ENCODE results near the gene SPINT4.

Gene SPINT4

DNA sequence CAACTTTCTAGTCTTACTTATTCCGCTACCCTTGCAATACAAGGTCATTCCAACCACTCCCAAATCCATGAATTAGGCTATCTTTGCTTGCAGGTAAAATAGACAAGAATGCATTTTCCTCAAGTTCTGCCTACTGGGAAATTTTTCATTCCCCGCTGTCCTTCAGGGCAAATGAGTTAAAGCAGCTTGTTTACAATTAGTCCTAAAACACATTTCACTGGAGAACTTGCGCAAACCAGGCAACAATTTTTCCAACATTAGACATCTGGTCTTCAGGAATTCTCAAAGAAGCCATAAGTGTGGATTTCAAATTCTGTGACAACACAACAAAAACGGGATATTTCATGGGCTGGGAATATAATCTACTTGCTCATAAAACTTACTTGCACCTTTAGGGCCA is 20.4 kb downstream of the SPINT4 start:
- DNase-seq (ENCODE audit: low read depth in 1 of 2, low spot score in 1 of 2): no peak
- Histone ChIP-seq H3K27ac (replicated peaks) (no peak overlapping the region), H3K27me3 (ENCODE audit: insufficient read depth, poor library complexity, severe bottlenecking) (peaks cover 9% of the 10 kb centered on the region), H3K4me3 (replicated peaks; ENCODE audit: insufficient read depth, low read length) (no peak overlapping the region)
- TF ChIP-seq POLR2AphosphoS5 (IDR thresholded peaks at IDR 0.05; ENCODE audit: low read depth): no peak
- TF ChIP-seq, protein P1, sequence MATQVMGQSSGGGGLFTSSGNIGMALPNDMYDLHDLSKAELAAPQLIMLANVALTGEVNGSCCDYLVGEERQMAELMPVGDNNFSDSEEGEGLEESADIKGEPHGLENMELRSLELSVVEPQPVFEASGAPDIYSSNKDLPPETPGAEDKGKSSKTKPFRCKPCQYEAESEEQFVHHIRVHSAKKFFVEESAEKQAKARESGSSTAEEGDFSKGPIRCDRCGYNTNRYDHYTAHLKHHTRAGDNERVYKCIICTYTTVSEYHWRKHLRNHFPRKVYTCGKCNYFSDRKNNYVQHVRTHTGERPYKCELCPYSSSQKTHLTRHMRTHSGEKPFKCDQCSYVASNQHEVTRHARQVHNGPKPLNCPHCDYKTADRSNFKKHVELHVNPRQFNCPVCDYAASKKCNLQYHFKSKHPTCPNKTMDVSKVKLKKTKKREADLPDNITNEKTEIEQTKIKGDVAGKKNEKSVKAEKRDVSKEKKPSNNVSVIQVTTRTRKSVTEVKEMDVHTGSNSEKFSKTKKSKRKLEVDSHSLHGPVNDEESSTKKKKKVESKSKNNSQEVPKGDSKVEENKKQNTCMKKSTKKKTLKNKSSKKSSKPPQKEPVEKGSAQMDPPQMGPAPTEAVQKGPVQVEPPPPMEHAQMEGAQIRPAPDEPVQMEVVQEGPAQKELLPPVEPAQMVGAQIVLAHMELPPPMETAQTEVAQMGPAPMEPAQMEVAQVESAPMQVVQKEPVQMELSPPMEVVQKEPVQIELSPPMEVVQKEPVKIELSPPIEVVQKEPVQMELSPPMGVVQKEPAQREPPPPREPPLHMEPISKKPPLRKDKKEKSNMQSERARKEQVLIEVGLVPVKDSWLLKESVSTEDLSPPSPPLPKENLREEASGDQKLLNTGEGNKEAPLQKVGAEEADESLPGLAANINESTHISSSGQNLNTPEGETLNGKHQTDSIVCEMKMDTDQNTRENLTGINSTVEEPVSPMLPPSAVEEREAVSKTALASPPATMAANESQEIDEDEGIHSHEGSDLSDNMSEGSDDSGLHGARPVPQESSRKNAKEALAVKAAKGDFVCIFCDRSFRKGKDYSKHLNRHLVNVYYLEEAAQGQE (IDR thresholded peaks at IDR 0.05; ENCODE audit: insufficient replicate concordance, low read depth): no peak
- TF ChIP-seq GABPA (IDR thresholded peaks at IDR 0.05; ENCODE audit: low read depth): no peak
- TF ChIP-seq, protein P2, sequence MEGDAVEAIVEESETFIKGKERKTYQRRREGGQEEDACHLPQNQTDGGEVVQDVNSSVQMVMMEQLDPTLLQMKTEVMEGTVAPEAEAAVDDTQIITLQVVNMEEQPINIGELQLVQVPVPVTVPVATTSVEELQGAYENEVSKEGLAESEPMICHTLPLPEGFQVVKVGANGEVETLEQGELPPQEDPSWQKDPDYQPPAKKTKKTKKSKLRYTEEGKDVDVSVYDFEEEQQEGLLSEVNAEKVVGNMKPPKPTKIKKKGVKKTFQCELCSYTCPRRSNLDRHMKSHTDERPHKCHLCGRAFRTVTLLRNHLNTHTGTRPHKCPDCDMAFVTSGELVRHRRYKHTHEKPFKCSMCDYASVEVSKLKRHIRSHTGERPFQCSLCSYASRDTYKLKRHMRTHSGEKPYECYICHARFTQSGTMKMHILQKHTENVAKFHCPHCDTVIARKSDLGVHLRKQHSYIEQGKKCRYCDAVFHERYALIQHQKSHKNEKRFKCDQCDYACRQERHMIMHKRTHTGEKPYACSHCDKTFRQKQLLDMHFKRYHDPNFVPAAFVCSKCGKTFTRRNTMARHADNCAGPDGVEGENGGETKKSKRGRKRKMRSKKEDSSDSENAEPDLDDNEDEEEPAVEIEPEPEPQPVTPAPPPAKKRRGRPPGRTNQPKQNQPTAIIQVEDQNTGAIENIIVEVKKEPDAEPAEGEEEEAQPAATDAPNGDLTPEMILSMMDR (IDR thresholded peaks at IDR 0.05; ENCODE audit: insufficient read depth, low read length): no peak
- no peak for TF ChIP-seq SPI1 (IDR thresholded peaks at IDR 0.05; ENCODE audit: borderline replicate concordance, low read depth)

DNA sequence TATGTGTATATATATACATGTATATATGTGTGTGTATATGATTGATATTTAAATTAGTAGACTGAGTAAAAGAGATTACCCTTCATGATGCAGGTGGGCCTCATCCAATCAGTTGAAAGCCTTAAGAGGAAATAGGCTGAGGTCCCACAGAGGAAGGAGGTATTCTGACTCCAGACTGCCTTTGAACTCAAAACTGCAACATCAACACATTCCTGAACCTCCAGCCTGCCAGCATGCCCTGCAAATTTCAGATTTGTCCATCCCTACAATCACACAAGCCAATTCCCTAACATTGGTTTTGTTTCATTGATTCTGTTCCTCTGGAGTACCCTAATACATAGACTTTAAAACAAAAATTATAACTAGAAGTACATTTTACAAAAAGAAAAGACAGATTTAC is 22.9 kb downstream of the SPINT4 start:
- no peak for TF ChIP-seq GABPA (IDR thresholded peaks at IDR 0.05; ENCODE audit: low read depth)
- TF ChIP-seq, protein P2 (IDR thresholded peaks at IDR 0.05; ENCODE audit: insufficient read depth, low read length): no peak
- TF ChIP-seq, protein P1 (IDR thresholded peaks at IDR 0.05; ENCODE audit: insufficient replicate concordance, low read depth): no peak
- H3K27ac ChIP-seq (replicated peaks): no peak overlapping the region
- DNase-seq (ENCODE audit: low read depth in 1 of 2, low spot score in 1 of 2): no peak
- H3K27me3 ChIP-seq (ENCODE audit: insufficient read depth, poor library complexity, severe bottlenecking): peaks cover 6% of the 10 kb centered on the region
- H3K4me3 ChIP-seq (replicated peaks; ENCODE audit: insufficient read depth, low read length): no peak overlapping the region

GRCh38 chr20:45751721-45752120 is 29.6 kb downstream of the SPINT4 start:
- no peak overlapping the region for H3K4me3 ChIP-seq (replicated peaks; ENCODE audit: insufficient read depth, low read length)
- H3K27ac ChIP-seq (replicated peaks): no peak overlapping the region
- DNase-seq (ENCODE audit: low read depth in 1 of 2, low spot score in 1 of 2): no peak
- peaks cover 9% of the 10 kb centered on the region for H3K27me3 ChIP-seq (ENCODE audit: insufficient read depth, poor library complexity, severe bottlenecking)
- TF ChIP-seq, protein P1 (IDR thresholded peaks at IDR 0.05; ENCODE audit: insufficient replicate concordance, low read depth): no peak
- TF ChIP-seq POLR2AphosphoS5 (IDR thresholded peaks at IDR 0.05; ENCODE audit: low read depth) (no peak), GABPA (IDR thresholded peaks at IDR 0.05; ENCODE audit: low read depth) (no peak), SPI1 (IDR thresholded peaks at IDR 0.05; ENCODE audit: borderline replicate concordance, low read depth) (no peak)
- TF ChIP-seq, protein P2 (IDR thresholded peaks at IDR 0.05; ENCODE audit: insufficient read depth, low read length): no peak
